GM18517 (cell line): ENCODE measurements around the gene ACOX1.

ENCODE experiments used
- ATAC-seq: cut with Tn5 transposase; IDR thresholded peaks from one replicate; pipeline ENCODE4 v1.9.1; 2021; ENCODE audit warnings: mild to moderate bottlenecking, moderate library complexity; ENCODE audit not compliant: unreplicated experiment

The ACOX1 gene

DNA sequence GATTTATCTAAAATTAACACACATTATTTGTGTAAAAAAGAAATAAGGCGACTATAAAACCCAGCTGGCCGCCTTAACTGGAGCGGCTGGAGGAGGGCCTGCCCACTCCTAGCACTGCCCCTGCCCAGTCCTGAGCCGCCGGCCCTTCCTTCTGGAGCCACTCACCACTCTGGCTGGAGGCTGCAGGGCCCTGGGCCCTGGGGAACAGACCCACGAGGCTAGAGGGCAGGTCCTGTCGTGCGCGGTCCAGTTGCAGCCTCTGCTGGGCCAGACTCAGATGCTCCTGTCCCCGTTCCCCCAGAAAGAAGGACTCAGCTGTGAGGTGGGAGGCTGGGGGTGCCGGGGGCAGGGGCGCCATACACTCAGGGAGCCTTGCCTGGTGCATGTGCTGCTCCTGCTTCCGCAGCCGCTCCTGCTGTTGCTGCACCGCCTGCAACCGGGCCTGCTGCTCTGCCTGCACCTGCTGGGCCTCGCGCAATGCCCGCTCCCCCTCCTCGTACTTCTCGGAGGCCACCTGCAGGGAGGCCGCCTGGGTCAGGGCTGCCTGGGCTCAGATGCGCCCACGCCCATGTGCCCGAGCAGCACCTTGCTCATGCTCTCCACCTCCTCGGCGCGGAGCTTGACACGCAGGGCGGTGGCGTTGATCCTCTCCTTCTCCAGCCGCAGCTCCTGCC, 65.3 kb downstream of the ACOX1 start:
- ATAC-seq = no peak

DNA sequence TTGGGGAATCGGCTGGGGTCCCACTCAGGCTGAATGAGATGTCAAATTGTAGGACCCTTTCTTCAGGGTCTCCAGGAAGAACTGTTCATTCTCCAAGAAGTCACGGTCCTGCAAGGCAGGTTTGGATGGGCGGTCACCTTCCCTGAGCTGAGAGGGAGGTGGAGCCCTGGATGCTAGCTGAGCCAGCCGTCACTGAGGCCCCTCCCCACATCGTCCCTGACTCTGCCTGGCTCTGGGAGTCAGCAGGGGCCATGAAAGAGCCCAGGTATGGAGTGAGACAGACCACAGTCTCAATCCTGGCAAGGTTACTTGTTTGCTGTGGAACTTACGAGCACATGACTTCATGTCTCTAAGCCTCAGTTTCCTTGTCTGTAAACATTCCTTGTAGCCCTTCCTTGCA, 68.3 kb downstream of the ACOX1 start:
- ATAC-seq = no peak

DNA sequence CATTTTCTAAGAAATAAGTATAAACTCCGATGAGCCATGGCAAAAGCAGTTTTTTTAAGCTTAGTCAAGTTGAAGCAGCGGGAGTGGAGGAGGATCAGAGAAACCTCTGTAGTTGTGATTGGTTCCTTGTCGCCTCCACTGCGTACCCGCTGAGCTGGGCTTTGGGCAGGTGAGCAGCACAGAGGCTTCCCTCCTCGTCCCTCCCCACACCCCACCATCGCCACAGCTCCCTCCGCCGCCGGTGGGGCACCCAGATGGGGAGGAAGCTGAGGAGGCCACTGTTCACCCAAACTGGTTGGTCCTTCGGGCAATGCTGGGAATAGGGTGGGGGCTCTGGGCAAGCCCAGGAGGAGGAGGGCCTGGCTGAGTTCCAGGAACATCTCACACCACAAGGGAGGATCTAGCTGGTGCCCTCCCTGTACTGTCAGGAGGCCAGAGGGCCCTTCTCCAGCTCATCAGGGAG, 69.1 kb downstream of the ACOX1 start:
- no peak for ATAC-seq

DNA sequence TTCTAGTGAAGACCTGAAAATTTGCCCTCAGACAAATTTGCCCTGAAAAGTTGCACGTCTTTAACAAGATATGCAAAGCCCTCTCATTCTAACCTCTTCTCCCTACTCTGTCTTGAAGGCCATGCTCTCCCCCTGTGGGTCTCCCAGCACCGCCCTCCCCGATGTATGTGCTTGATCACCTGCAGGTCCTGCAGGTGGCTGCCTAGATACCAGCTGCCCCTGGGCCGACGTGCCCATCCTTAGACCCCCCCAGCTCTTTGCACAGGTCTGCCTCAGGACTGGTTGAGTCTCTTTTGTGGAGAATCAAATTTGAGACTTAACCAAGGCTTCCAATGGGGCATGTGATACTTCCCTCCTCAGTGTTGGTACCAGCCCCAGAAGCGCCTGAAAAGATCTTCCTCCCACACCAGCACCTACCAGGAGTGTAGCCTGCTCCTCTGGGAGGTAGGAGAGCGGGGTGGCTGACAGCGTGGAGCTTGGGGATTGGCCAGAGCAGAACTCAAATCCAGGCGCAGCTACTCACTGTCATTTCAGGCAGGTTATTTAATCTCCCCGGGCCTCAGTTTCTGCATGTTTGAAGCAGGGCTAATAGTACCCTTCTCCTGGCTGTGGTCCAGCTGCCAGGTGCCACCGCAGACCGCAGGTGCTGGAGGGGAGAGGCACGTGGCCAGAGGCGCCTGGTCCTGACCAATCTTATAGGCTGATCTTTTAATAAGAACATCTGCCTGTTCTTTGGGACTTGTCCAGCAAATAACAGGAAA, 69.7 kb downstream of the ACOX1 start:
- ATAC-seq = no peak

DNA sequence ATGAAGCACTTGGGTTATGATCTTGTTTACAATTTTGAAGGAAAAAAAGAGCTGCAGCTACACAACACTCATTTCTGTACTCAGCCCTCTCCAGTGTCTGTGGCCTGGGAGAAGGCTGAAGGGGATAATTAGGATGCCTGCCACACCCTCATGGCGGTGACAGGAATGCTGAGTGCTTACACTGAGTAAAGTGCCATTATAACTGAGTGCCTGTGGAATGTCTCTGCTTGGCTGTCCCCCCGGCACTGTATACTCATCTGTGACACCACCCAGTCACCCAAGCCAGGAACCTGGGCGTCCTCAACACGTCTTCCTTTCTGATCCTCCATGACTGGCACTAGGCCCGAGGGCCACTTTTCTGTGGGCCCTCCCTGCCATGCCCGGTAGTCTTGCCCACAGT, 70.8 kb downstream of the ACOX1 start:
- ATAC-seq = no peak

DNA sequence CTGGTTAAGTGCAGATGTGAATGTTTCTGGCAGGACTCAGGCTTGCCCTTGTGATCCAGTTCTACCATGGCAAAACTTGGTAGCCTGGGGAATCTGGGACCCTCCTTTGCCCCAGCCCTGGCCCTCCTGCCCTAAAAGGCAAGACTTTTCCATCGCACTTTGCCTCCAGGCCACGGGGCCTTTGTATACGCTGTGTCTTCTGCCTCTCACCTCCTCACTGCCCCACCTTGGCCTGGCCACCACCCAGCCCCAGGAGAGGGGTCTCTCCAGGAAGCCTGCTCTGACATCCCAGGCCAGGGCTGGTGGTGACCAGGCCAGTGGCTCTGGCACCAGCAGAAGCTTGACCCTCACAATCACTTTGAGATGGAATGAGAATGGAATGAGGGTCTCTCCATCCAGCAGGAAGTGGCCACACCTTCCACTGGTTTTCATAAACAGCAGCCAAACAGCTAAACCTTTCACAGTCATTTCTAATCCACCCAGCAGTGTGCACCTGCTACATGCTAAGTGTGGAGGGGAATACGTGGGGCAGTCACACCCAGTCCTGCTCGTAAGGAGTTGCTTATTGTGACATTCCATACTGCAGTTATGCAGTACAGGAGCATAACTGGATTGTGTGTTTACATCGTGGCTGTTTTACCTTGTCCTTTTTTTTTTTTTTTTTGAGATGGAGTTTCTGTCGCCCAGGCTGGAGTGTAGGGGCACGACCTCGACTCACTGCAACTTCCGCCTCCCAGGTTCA, 72.7 kb downstream of the ACOX1 start:
- no peak for ATAC-seq

DNA sequence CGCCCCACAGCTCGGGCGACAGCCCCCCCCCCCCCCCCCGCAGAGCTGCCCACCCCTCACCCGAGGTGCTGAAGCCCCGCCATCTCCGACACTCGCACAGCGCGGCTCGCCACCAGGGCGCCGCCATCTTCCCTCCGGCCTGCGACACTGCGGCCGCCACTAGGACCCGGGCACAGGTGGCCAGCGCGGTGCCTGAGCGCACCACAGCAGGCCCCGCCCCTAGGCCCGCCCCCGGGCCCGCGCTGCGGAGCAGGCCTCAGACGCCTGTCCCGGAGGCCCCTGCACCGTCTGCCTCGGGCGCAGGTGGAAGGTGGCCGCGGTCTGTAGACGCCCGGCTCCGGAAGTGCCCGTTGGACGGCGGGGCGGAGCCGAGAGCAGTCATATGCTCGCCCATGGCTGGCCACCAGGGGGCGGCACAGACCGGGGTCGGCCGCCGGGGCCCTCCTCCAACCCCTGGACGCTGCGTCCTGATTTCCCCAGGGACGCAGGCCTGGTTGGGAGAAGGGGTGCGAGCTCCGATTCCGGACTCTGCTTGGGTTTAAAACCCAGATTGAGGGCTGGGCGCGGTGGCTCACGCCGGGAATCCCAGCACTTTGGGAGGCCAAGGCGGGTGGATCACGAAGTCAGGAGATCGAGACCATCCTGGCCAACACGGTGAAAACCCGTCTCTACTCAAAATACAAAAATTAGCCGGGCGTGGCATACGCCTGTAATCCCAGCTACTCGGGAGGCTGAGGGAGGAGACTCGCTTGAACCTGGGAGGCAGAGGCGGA, 74.0 kb downstream of the ACOX1 start, which contains the start of gene MRPL38:
Gene MRPL38, minus strand, starts transcription at position 136 of the 773 bp plus-strand sequence. Its CDS starts 9 bp downstream, at position 127.
- peak; percentile 88 for ATAC-seq

DNA sequence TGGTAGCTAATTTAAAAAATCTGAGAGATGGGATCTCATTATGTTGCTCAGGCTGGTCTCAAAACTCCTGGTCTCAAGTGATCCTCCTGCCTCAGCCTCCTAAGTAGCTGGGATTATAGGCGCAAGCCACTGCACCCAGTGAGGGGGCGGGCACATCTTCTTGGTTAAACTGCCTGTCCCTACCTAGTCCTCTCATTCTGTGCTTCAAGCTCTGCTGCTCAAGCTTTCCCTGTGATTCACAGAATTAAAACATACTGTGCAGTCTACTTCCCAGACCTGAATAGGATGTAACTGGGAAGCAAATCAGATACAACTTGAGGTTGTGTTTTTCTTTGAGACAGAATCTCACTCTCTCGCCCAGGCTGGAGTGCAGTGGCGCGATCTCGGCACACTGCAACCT, 76.6 kb downstream of the ACOX1 start:
- no peak for ATAC-seq

DNA sequence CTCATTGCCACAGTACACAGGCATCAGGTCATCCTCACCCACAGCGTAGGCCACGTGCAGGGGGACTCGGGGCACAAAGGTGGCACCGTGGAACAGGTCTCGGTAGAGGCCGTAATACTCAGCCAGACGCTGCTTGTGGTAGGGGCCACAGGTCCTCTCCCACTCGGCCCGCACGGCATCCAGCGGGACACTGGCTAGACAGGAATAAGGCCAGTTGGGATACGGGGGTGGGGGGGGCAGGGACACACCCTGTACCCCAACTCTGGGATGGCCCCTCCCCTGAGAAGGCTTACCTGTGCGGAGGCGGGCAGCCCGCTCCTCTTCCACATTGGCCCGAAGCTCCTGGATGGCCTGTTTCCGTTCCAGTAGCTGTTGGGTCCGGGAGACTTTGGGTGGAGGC, 77.2 kb downstream of the ACOX1 start:
- no peak for ATAC-seq

DNA sequence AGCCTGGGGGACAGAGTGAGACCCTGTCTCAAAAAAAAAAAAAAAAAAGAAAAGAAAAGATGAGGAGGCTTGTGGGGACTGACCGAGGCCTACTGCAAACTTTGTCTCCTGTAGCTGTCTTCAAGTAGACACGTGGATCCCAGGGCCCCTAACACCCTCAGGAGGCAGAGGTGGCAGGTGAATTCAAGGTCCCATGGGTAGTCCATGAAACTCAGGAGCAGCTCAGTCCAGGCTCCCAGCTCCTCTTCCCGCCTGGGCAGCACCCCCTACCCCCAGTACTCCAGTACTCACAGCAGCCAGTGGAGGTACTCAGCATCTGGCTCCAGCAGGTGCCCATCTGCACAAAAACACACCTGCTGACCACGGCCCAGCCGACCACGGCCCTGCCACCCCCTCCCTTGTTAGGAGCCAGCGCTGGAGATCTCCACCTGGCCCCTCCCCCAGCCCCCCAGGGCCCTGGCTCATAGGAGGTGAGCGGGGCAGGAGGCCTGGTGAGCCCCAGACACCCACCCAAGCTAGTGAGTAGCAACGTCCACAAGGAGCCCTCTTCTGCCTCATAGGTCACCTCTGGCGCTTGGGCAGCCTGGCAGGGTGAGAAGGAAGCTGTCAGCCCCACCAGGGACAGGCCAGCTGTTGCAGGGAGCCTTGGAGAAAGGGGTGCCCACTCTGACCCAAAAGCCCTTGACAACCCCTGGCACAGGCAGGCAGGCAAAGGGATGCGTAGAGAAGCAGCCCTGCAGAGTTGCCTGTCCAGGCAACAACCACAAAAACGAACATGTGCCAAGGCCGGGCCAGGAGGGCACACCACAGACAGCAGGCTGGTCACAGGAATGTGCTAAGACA, 78.1 kb downstream of the ACOX1 start:
- ATAC-seq = no peak

DNA sequence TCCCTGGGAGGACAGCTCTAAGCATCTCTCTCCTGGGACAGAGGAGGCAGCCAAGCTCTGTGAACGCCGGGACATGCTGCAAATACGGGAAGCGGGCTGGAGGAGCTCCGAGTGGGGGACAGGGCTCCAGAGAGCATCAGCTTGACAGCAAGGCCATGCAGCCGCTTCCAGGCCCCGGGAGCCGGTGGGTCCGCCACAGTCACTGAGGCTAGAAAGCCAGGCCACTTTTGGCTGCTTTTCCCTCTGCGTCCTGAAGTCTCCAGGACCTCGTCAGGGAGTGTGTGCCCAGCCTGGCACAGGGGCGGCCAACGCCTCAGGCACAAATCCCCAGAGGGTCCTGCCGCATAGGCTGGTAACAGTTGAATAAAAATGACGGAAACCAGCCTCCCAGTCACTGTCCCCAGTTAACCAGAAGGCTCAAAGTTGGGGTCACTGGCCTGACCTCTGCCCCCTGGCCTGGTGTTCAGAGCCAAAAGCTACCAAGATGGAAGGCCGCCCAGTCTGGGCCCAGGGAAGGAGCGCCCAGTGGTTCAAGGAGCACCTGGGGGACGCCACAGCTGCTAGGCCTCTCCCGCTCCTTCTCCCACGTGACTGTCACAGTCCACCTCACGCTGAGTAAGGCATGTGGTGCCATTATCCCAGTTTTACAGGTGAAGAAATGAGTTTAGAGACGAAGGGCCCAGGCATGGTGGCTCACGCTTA, 79.0 kb downstream of the ACOX1 start:
- no peak for ATAC-seq

DNA sequence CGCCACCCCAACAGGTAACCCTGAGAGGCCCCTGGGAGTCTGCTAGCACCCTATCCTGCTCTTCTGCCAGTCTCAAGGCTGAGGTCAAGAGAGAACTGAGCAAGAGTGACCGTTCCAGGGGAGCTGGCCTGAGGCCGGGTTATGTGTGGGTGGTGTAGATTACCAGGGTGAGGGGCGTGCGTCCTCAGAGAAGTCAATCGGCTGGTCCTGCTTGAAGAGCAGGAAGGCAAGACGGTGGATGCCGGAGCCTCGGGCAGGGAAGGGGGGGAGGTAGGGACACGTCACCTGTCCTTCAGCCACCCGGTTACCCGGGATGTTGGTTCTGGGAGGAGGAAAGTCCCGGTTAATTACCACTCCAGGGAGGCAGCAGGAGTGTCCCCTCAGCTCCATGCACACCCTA, 79.6 kb downstream of the ACOX1 start:
- no peak for ATAC-seq

DNA sequence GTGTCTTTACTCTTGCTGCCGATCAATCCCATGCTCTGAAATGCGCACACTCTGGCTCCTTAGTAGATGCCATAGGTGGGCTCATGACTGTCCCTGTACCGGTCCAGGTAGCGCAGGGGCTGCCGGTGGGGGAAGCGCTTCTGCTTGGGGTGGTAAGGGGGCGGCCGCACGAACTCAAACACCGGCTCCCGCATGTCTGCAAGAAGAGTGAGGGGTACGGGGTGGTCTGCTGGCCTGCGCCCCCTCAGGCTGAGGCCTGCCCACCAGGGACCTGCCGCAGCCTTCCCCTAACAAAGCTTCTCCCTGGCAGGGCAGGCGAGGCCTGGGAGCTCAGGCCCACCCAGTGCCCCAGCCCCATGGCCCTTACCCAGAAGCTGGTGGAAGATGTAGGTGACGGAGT, 80.2 kb downstream of the ACOX1 start:
- ATAC-seq = no peak

DNA sequence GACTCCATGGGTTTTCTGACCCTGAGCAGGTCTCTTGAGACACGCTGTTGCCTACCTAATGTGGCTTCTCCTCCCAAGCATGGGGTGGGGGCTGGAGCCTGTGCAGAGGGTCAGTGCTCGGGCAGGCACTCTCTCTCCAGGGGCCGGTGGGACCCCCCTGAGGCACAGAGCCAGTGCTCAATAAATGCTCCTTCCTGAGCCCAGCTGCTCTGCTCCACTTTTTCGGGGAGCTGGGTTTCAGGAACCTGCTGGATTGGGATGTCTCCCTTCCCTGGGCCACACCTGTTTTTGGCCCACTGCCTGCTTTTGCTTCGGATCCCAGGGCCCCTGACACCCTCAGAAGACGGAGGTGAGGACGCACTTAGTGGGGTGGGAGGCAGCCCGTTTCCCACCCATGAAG, 80.9 kb downstream of the ACOX1 start:
- no peak for ATAC-seq

DNA sequence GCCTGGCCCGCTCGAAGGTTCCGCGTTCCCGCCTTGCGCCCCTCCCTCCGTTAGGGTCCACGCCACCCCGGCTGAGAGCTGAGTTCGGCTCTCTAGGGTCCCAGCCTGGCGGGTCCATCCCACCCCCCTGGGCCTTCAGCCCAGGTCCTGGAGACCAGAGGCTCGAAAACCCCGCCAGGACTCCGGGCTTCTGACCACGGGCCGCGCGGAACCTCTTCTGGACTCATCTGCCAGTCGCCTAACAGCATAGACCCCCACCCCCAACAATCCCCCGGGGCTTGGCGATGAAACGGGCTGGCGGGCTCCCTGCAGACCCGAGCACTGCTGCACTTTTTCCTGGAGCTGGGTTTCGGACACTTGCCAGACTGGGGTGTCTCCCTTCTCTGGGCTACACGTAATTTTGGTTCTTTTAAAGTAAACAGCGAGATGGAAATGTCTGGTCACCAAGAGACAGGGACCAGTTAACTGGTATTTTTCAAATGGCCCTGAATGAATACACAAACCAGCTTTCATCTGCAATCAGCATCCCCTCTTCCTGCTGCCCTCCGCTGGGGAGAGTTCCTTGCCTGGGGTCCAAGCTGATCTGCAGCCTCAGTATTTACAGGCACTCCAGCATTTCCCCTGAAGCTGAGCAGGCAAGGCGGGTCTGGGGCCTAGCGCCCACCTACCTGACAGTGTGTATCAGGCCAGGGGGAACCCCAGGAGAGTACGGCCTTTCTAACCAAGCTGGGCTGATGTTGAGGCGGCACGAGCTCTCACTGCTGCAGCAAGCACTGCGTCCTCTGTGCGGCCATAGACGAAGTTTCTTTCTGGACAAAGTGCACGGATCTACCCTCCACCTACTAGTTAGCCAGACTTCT, 81.6 kb downstream of the ACOX1 start:
- no peak for ATAC-seq

DNA sequence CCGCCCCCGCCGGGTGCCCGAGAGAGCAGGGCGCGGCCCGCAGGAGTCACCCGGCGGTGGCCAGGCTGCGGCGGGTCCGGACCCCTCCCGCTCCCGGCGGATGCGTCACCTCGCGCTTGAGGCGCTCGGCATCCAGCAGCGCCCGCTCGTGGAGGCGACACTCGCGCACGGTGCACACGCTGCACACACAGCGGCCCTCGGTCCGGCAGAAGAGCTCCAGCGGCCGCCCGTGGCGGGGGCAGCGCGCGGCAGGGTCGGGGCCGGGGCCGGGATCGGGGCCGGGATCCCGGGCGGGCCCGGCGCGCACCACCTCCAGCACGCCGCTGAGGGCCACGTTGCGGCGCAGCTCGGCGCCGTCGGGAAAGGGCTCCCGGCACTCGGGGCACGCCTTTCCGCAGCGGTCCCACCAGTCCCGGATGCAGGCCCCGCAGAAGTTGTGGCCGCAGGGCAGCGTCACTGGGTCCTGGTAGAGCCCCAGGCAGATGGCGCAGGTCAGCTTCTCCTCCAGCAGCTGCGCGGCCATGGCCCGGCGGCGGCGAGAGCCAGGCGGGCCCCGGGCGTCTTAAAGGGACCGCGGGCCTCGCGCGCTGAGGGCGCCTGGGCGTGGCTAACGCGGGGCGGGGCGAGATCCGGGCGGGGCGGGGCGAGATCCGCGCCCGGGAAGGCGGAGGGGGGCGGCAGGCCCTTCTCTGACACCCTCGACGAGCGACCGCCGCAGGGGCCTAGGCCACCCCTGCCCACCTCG, 82.4 kb downstream of the ACOX1 start, which contains the start of gene TRIM65:
Gene TRIM65, minus strand, starts transcription at position 537 of the 745 bp plus-strand sequence. Its CDS starts 14 bp downstream, at position 523.
- no peak for ATAC-seq

DNA sequence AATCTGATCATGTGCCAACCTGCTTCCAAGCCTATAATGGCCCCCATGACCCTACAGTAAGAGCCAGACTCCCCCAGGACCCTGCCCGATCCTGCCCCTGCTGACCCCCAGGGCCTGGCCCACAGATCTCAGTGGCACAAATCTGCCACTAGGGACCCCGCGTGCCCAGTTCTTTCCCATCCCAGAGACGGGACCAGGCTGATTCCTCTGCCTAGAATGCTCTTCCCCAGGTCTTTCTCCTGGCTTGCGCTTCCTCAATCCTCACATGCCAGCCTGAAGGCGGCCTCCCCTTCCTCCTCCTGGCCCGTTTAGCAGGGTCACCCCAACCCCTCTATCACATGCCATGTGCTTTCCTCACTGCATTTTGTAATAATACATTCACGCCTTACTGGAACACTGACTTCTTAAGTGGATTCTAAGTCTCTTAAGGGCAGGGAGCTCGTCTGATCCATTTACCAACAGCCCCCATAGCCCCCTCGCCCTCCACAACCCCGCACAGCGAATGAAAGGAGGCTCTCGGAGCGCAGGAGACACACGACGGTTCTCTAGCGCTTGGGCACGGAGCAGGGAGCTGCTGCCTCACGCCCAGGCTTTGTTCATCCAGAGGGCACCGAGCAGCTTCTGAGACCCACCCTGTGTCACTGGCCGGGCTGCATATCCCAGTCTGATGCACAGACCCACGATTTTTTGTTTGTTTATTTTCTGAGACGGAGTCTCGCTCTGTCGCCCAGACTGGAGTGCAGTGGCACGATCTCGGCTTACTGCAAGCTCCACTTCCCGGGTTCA, 83.4 kb downstream of the ACOX1 start:
- no peak for ATAC-seq
